OCI-LY7 (cell line): Measurements from ENCODE around the gene TMEM9B. TPM values are rescaled to one million over a fixed set of nuclear protein-coding genes. Genes with fewer than 3 reads are reported as not detected.

Source experiments
- BruUV-seq: library from RNA; stranded (reverse); fragments of 400-500 nt; replicated peaks from 2 replicates; lab custom pipeline; 2021; lab: Mats Ljungman, UMichigan
- CTCF ChIA-PET: fragments of 300-600 bp; sonication (Branson Sonifier 250); formaldehyde crosslinking; loops from one replicate; lab custom pipeline; 2022; ENCODE audit warnings: antibody characterized with exemption; ENCODE audit not compliant: unreplicated experiment; lab: Charles Lee
- POLR2A ChIA-PET: fragments of 300-600 bp; sonication (Branson Sonifier 250); formaldehyde crosslinking; loops from one replicate; lab custom pipeline; 2022; ENCODE audit warnings: antibody characterized with exemption; lab: Charles Lee
- DNase-seq: peaks from one replicate; pipeline ENCODE4 v3.0.0-alpha.2; 2015; ENCODE audit warnings: low spot score
- H2AFZ ChIP-seq: fragments of 200-600 bp; sonication (generic), shearing (Covaris generic); 2 replicates; pipeline ENCODE4 v1.6.1; 2014; ENCODE audit warnings: mild to moderate bottlenecking, antibody characterized with exemption, low read length, moderate library complexity
- H3K27ac ChIP-seq: fragments of 200-600 bp; sonication (generic); 2 replicates; pipeline ENCODE4 v1.5.1; 2014; ENCODE audit warnings: mixed run types, low read depth, mild to moderate bottlenecking, moderate library complexity, low read length, inconsistent platforms; ENCODE audit not compliant: poor library complexity, severe bottlenecking
- H3K36me3 ChIP-seq: fragments of 200-600 bp; sonication (generic); 2 replicates; pipeline ENCODE4 v1.6.1; 2014; ENCODE audit warnings: mild to moderate bottlenecking, antibody characterized with exemption, low read length, moderate library complexity, mixed read lengths; ENCODE audit not compliant: insufficient read depth
- H3K4me1 ChIP-seq: fragments of 200-600 bp; sonication (generic); 2 replicates; pipeline ENCODE4 v1.5.1; 2014; ENCODE audit warnings: mild to moderate bottlenecking, low read length; ENCODE audit not compliant: insufficient read depth, poor library complexity, severe bottlenecking
- H3K4me2 ChIP-seq: fragments of 200-600 bp; sonication (generic); 2 replicates; pipeline ENCODE4 v1.6.1; 2014; ENCODE audit warnings: mild to moderate bottlenecking, low read length
- H3K4me3 ChIP-seq: fragments of 200-600 bp; sonication (generic); 2 replicates; pipeline ENCODE4 v1.5.1; 2014; ENCODE audit warnings: mild to moderate bottlenecking, low read depth, low read length; ENCODE audit not compliant: poor library complexity, severe bottlenecking
- H3K79me2 ChIP-seq: fragments of 200-600 bp; sonication (generic); 2 replicates; pipeline ENCODE4 v1.6.1; 2016; ENCODE audit warnings: low read depth, mild to moderate bottlenecking, low read length, moderate library complexity, mixed read lengths; ENCODE audit not compliant: insufficient read depth
- H3K9me2 ChIP-seq: fragments of 200-600 bp; sonication (generic); 2 replicates; pipeline ENCODE4 v1.6.1; 2016; ENCODE audit warnings: mild to moderate bottlenecking, low read length, mixed read lengths; ENCODE audit not compliant: insufficient read depth
- H3K9me3 ChIP-seq: fragments of 200-600 bp; sonication (generic); 2 replicates; pipeline ENCODE4 v1.6.1; 2014; ENCODE audit warnings: mild to moderate bottlenecking, mixed run types, low read length, mixed read lengths
- H4K20me1 ChIP-seq: fragments of 200-600 bp; sonication (generic); 2 replicates; pipeline ENCODE4 v1.6.1; 2014; ENCODE audit warnings: mild to moderate bottlenecking, antibody characterized with exemption, low read length, moderate library complexity, mixed read lengths; ENCODE audit not compliant: insufficient read depth
- EZH2phosphoT487 ChIP-seq: fragments of 200-600 bp; sonication (generic); IDR thresholded peaks from 2 replicates; pipeline ENCODE4 v1.6.1; 2018; ENCODE audit warnings: low read depth, borderline replicate concordance, mild to moderate bottlenecking, mixed run types, antibody characterized with exemption, low read length, moderate library complexity, mixed read lengths
- intact Hi-C: fragments of 100-400 bp; cut with micrococcal nuclease; formaldehyde crosslinking; loops from one replicate; pipeline ENCODE4 v1.10.0; 2022; ENCODE audit not compliant: unreplicated experiment
- total RNA-seq, 2 experiments: library from RNA; depleted of rRNA in 1 of 2; stranded (reverse); fragments of >200 nt in 1 of 2; shearing (Covaris generic) in 1 of 2; gene quantifications; 2 replicates each; pipeline ENCODE4 v1.2.3, GENCODE V29; 2014 to 2022
- TF ChIP-seq, protein P1 (sequence below): fragments of 200-600 bp; sonication (generic); conservative IDR thresholded peaks from 2 replicates; pipeline ENCODE4 v1.5.1; 2014; ENCODE audit warnings: mild to moderate bottlenecking, antibody characterized with exemption, low read length, moderate library complexity, mixed read lengths

Gene TMEM9B
- total RNA-seq, 2 experiments from 2014 or later = 13.0 to 13.4 TPM

DNA sequence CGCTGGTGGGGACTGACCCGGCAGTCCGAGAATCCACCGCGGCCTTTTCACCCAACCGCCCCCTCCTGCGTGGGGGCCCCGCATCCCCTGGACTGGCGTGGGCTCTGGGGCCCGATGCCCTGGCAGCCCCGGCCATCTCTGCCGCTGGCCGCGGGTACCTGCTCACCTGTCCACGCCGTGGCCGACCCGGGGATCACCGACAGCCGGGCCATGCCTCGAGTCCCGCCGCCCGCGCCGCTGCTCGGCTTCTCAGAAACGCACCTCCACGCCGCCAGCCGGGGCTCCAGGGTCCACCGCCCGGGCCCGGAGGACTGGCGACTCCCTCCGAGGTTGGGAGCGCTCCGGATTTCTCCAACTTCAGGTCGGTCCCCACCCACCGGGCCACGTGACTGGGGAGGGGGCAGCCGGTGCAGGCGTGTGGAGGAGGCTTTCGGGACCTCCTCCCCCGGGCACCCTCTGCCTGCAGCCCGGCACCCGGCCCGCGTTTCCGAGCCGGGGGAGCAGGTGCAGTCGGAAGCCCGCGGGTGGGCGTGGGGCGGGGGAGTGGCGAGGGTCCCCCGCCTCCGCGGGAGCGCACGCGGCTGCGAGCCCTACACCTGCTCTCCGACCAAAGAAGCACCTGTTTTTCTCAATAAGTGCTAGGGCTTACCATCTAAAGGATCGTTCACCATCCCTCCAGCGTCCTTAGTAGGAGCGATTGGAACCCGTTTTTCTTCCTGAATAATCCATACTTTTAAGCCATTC, 40.1 kb upstream of the TMEM9B start:
- ChIA-PET POLR2A (no interaction called here), CTCF (no interaction called here)
- TF ChIP-seq, protein P1, sequence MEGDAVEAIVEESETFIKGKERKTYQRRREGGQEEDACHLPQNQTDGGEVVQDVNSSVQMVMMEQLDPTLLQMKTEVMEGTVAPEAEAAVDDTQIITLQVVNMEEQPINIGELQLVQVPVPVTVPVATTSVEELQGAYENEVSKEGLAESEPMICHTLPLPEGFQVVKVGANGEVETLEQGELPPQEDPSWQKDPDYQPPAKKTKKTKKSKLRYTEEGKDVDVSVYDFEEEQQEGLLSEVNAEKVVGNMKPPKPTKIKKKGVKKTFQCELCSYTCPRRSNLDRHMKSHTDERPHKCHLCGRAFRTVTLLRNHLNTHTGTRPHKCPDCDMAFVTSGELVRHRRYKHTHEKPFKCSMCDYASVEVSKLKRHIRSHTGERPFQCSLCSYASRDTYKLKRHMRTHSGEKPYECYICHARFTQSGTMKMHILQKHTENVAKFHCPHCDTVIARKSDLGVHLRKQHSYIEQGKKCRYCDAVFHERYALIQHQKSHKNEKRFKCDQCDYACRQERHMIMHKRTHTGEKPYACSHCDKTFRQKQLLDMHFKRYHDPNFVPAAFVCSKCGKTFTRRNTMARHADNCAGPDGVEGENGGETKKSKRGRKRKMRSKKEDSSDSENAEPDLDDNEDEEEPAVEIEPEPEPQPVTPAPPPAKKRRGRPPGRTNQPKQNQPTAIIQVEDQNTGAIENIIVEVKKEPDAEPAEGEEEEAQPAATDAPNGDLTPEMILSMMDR = no peak
- no peak for TF ChIP-seq EZH2phosphoT487
- Histone ChIP-seq H3K9me3 (no peaks in the 10 kb centered on the region), H3K4me3 (no peak overlapping the region), H3K9me2 (no peaks in the 10 kb centered on the region), H2AFZ (no peak overlapping the region), H4K20me1 (no peaks in the 10 kb centered on the region), H3K27ac (no peak overlapping the region), H3K4me2 (no peak overlapping the region), H3K79me2 (no peaks in the 10 kb centered on the region), H3K4me1 (no peaks in the 10 kb centered on the region), H3K36me3 (no peaks in the 10 kb centered on the region)
- intact Hi-C loops = no loop called here
- no TSS peak for BruUV-seq
- no peak for DNase-seq

DNA sequence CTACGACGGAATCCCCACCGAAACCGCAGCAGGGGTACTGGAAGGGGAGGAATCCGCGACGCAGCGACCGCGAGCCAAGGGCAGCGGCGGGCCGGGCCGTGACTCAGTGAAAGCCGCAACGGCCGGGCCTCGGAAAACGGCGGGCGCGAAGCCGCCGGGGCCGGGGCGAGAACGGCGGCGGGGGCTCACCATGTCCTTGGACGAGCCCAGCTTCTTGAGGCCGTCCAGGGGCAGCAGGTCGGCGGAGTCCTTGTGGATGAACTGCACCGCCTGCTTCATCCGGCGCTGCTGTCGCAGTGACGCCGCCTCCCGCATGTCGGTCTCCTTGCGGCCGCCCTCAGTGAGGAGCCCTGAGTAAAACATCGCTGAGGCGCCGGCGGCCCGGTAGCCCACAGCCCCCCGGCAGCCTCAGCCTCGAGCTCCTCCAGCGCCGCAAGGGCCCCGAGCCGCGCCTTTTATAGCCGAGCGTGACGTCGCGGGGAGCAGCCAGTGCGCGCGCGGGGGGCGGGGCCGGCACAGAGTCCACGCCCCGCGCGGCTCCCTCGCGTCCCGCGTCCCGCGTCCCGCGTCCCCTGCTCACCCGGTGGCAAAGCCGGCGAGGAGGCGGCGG, 39.4 kb upstream of the TMEM9B start, which contains the start of gene NRIP3:
TSS of gene NRIP3 (minus strand) at position 429 of the 610 bp plus-strand sequence. CDS start at position 363, 66 bp downstream.
- no peaks in the 10 kb centered on the region for H3K4me1 ChIP-seq
- H3K27ac ChIP-seq = no peak within 1 kb of the TSS
- H3K4me2 ChIP-seq = no peak within 1 kb of the TSS
- no peak within 1 kb of the TSS for H2AFZ ChIP-seq
- H4K20me1 ChIP-seq = no peaks in the 10 kb centered on the region
- CTCF ChIA-PET = no interaction called here
- no peaks in the 10 kb centered on the region for H3K9me3 ChIP-seq
- TF ChIP-seq, protein P1 = no peak
- no peak for TF ChIP-seq EZH2phosphoT487
- intact Hi-C loops = no loop called here
- H3K36me3 ChIP-seq = no peaks in the 10 kb centered on the region
- no TSS peak for BruUV-seq
- no peak within 1 kb of the TSS for H3K4me3 ChIP-seq
- no peaks in the 10 kb centered on the region for H3K9me2 ChIP-seq
- no peak for DNase-seq
- POLR2A ChIA-PET = no interaction called here
- no peaks in the 10 kb centered on the region for H3K79me2 ChIP-seq
